ENCODE measurements around the gene RIC8A. TPM values are rescaled to one million over a fixed set of nuclear protein-coding genes. Genes with fewer than 3 reads are reported as not detected.
A peak's percentile ranks its signal among the peaks of the same experiment; 100 is the strongest.

RIC8A gene
- polyA plus RNA-seq, 2 of the 4 experiments (the other 2 are of a cell fraction), result 82.0 to 101 TPM

- no peak overlapping the region for H3K27ac ChIP-seq
- TF ChIP-seq MYC (IDR thresholded peaks at IDR 0.05; ENCODE audit: borderline replicate concordance, low read length), result no peak
- no peak for TF ChIP-seq JUN (IDR thresholded peaks at IDR 0.05)
- no peak for TF ChIP-seq CEBPB (IDR thresholded peaks at IDR 0.05)
- no peak for TF ChIP-seq RCOR1 (IDR thresholded peaks at IDR 0.05; ENCODE audit: low read depth, low read length)
- TF ChIP-seq FOSB (CRISPR knock-in tag; IDR thresholded peaks at IDR 0.05), result no peak
- TF ChIP-seq HOXB5 (CRISPR knock-in tag; IDR thresholded peaks at IDR 0.05), result no peak
- TF ChIP-seq ZC3H11A (IDR thresholded peaks at IDR 0.05), result no peak
- TF ChIP-seq HOXB13 (CRISPR knock-in tag; IDR thresholded peaks at IDR 0.05; ENCODE audit: low read depth), result no peak
- TF ChIP-seq SREBF2 (IDR thresholded peaks at IDR 0.05), result no peak
- TF ChIP-seq HES2 (IDR thresholded peaks at IDR 0.05), result no peak
- TF ChIP-seq CBX2 (IDR thresholded peaks at IDR 0.05; ENCODE audit: borderline replicate concordance, low read depth), result no peak
- no peak for TF ChIP-seq CHD4 (IDR thresholded peaks at IDR 0.05; ENCODE audit: borderline replicate concordance)
- TF ChIP-seq CHD2 (IDR thresholded peaks at IDR 0.05; ENCODE audit: low read length, partially characterized antibody), result no peak
- TF ChIP-seq ATOH8 (CRISPR knock-in tag; IDR thresholded peaks at IDR 0.05; ENCODE audit: low read depth), result no peak
- no peak for TF ChIP-seq POLR2AphosphoS2 (conservative IDR thresholded peaks at IDR 0.05; ENCODE audit: low read length)
- TF ChIP-seq EP300 (IDR thresholded peaks at IDR 0.05), result no peak
- TF ChIP-seq CTCF (IDR thresholded peaks at IDR 0.05), result no peak
- 84% methylated on average over 8 of the region's 8 CpGs for WGBS (ENCODE audit: missing lambda C conversion rate)
- H3K9me3 ChIP-seq, result no peaks in the 10 kb centered on the region
- H3K4me2 ChIP-seq, result no peak overlapping the region
- FAIRE-seq, result no peak
- POLR2A ChIA-PET, result interaction anchor here (0.6 kb wide), 1 partner anchor 163 kb away, joined by 3 read pairs; no protein-coding TSS in a partner anchor
- no peak overlapping the region for H3K4me3 ChIP-seq
- no peaks in the 10 kb centered on the region for H3K4me1 ChIP-seq
- CTCF ChIA-PET, result no interaction called here
- ATAC-seq, result peak; percentile 16 to 23; a peak in 2 of 6 replicates
- no peak for DNase-seq (ENCODE audit: low read depth in 1 of 2, low spot score in 1 of 2)
Measured at GRCh38 chr11:199782-200181, 7.7 kb upstream of the RIC8A start.

GRCh38 chr11:200224-201003 lies 7.1 kb upstream of the RIC8A start:
- 100% methylated on average over 9 of the region's 13 CpGs for WGBS (ENCODE audit: missing lambda C conversion rate)
- Histone ChIP-seq H3K4me2 (no peak overlapping the region), H3K27ac (no peak overlapping the region), H3K4me3 (no peak overlapping the region), H3K4me1 (peaks cover under 1% of the 10 kb centered on the region; the same call in 1 of the 3 replicates), H3K9me3 (no peaks in the 10 kb centered on the region)
- POLR2A ChIA-PET, result no interaction called here
- ATAC-seq (no peak), FAIRE-seq (no peak), DNase-seq (ENCODE audit: low read depth in 1 of 2, low spot score in 1 of 2) (no peak)
- no peak for TF ChIP-seq RAD21 (conservative IDR thresholded peaks at IDR 0.05 in 1 of 2, IDR thresholded peaks at IDR 0.05 in 1 of 2)
- no peak for TF ChIP-seq CHD4 (IDR thresholded peaks at IDR 0.05; ENCODE audit: borderline replicate concordance)
- TF ChIP-seq HEYL (CRISPR knock-in tag; IDR thresholded peaks at IDR 0.05), result no peak
- TF ChIP-seq RFX5 (IDR thresholded peaks at IDR 0.05), result no peak
- no peak for TF ChIP-seq ELK1 (IDR thresholded peaks at IDR 0.05; ENCODE audit: low read depth, low read length)
- no peak for TF ChIP-seq MAX (IDR thresholded peaks at IDR 0.05)
- TF ChIP-seq KDM5A (IDR thresholded peaks at IDR 0.05), result no peak
- no peak for TF ChIP-seq ZSCAN20 (CRISPR knock-in tag; IDR thresholded peaks at IDR 0.05)
- TF ChIP-seq GATA3 (IDR thresholded peaks at IDR 0.05; ENCODE audit: borderline replicate concordance), result no peak
- CTCF ChIA-PET, result no interaction called here

All from A549 (cell line).